Measurements from ENCODE around the gene PPP1R15B.

Gene PPP1R15B

DNA sequence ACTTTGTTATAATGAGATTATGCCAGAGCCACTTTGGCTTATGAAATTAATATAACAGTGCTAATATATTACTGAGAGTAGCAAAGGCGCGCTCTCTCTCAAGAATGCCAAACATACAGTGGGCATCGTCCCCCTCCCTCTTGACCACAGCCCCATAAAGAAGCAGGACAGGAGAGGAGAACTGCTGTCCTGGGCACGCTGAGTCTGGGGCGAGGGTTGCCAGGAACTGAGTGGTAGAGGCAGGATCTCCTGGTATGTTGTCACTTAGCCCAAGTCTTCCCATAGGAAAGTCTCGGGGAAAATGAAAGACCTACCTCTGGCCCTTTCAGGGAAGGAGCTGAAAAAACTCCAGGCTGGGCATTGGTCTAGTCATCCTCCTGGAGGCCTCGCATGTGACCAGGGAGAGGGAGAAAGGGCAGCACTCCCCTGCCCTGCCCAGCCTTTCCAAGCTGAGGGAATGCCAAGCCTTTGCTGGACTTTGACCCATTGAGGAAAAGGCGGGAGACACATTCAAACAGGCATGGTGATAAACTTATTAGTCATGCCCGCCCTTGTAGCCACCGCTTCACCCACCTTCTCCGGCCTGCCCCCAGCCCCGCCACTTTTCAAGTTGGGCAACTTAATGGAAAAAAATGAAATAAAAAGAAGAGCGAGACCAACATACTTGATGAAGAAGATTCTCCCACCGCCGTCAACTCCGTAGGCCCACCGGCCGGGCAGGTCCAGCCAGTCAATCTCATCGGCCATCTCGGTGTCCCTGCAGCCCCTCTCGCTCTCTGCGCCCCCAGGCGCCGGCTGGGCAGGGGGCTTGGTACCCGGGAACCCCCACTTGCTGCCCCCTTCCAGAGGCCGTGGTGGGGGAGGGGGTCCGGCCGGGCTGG lies 34.5 kb downstream of the PPP1R15B start:
- Histone ChIP-seq H3K4me3 (ENCODE audit: low read length) (peak overlapping the region; percentile 40), H2AFZ (ENCODE audit: low read depth, low read length) (peak overlapping the region; percentile 37), H3K9me3 (ENCODE audit: low read length) (no peaks in the 10 kb centered on the region), H3K4me1 (ENCODE audit: insufficient read depth, low read length) (peaks cover 9% of the 10 kb centered on the region), H3K27me3 (ENCODE audit: insufficient read depth, low read length) (peaks cover 69% of the 10 kb centered on the region), H3K36me3 (ENCODE audit: insufficient read depth, low read length) (no peaks in the 10 kb centered on the region)

DNA sequence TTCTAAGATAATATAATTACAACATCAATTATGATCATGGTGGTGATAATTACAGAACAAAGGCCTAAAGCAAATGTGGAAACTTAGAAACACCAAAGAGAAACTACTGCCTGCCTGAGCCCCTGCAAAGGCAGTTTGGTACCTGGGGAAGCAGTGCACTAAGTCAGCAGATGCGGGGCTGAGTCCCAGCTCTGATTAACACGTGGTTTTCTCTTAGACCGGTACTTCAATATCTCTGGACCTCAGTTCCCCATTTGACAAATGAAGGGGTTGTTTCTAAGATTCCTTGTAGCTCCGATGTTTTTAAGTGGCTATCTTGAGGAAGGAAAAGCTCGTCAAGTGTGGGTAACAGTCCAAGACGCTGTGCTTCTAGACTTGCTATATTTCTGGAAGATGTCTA lies 35.2 kb downstream of the PPP1R15B start:
- Histone ChIP-seq H3K9me3 (ENCODE audit: low read length) (no peaks in the 10 kb centered on the region), H3K4me3 (ENCODE audit: low read length) (no peak overlapping the region), H3K27me3 (ENCODE audit: insufficient read depth, low read length) (peaks cover 67% of the 10 kb centered on the region), H3K36me3 (ENCODE audit: insufficient read depth, low read length) (no peaks in the 10 kb centered on the region), H3K4me1 (ENCODE audit: insufficient read depth, low read length) (peaks cover 9% of the 10 kb centered on the region), H2AFZ (ENCODE audit: low read depth, low read length) (no peak overlapping the region)

- Histone ChIP-seq H3K27me3 (ENCODE audit: insufficient read depth, low read length) (peaks cover 58% of the 10 kb centered on the region), H3K4me3 (ENCODE audit: low read length) (no peak overlapping the region), H3K4me1 (ENCODE audit: insufficient read depth, low read length) (peaks cover 9% of the 10 kb centered on the region), H3K9me3 (ENCODE audit: low read length) (no peaks in the 10 kb centered on the region), H2AFZ (ENCODE audit: low read depth, low read length) (no peak overlapping the region), H3K36me3 (ENCODE audit: insufficient read depth, low read length) (no peaks in the 10 kb centered on the region)
Measured at GRCh38 chr1:204373911-204374310, 37.7 kb downstream of the PPP1R15B start.

DNA sequence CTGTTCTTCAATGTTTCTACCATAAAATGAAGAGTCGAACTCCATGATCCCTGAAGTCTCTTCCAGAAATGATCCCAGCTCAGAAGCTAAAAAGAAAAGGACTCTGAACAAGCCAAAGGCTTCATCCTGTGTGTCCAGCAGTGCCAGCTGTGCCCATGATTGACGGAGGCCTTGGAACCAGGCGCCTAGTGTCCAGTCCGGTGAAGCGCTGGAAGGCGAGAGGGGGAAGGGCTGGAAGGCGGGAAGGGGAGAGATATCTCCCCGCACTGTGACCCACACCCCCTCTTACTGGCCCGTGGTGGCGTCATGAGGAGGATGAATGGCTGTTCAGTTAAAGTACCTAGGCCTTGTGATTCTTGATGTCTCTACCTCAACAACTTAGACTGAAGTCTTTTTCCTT lies 41.4 kb downstream of the PPP1R15B start:
- no peaks in the 10 kb centered on the region for H3K36me3 ChIP-seq (ENCODE audit: insufficient read depth, low read length)
- no peaks in the 10 kb centered on the region for H3K9me3 ChIP-seq (ENCODE audit: low read length)
- H3K27me3 ChIP-seq (ENCODE audit: insufficient read depth, low read length), result peaks cover 42% of the 10 kb centered on the region
- H3K4me1 ChIP-seq (ENCODE audit: insufficient read depth, low read length), result no peaks in the 10 kb centered on the region
- H2AFZ ChIP-seq (ENCODE audit: low read depth, low read length), result no peak overlapping the region
- H3K4me3 ChIP-seq (ENCODE audit: low read length), result no peak overlapping the region

DNA sequence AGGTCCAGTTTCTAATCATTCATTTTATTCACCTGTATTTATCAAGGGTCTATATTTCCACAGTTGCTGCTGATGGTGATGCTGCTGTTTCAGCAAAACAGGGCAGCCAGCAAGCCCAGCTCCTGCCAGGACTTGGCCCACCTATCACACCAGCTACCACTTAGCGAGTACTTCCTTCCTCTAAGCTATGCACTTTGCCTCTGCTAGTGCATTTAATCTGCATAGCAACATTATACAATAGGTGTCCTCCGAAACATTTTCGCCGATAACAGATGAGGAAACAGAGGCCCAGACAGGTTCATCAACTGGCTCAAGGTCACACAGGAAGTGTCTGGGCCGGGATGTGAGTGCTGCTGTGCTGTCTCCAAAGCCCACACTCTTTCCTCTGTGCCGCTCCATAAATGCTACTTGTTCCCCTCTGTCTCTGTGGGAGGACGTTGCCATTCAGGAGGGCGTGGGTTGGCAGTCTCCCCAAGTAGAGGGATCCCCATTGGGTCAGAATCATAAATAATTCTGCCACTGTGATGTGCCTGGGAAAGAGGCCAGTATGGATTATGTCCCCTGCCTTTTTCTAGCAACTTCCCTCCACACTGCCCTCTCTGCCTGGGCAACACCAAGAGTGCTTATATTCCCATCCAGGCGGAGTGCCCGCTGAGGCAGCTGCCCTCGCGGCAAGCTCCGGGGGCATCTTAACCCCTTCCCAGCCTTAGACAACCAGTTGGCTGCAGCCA lies 42.5 kb downstream of the PPP1R15B start:
- Histone ChIP-seq H3K9me3 (ENCODE audit: low read length) (no peaks in the 10 kb centered on the region), H3K4me1 (ENCODE audit: insufficient read depth, low read length) (no peaks in the 10 kb centered on the region), H3K27me3 (ENCODE audit: insufficient read depth, low read length) (peaks cover 36% of the 10 kb centered on the region), H2AFZ (ENCODE audit: low read depth, low read length) (no peak overlapping the region), H3K36me3 (ENCODE audit: insufficient read depth, low read length) (no peaks in the 10 kb centered on the region), H3K4me3 (ENCODE audit: low read length) (no peak overlapping the region)

DNA sequence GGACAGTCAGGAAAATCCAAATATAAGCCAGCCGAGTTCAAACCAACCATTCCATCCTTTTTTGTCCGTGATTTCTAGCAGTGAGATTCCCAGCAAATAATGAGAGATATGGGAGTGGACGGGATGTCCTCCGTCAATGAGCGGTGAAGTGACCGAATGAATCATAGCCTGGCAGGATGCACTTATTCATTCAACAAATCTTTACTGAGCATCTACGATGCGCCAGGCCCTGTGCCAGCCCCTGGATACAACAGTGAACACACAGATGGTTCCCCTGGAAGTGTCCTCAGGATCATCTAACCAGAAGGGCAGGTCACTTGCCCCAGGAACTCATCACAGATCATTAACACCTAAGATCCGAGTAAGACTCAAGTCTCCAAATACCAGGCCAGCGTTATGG lies 43.7 kb downstream of the PPP1R15B start:
- Histone ChIP-seq H3K4me3 (ENCODE audit: low read length) (no peak overlapping the region), H2AFZ (ENCODE audit: low read depth, low read length) (no peak overlapping the region), H3K36me3 (ENCODE audit: insufficient read depth, low read length) (no peaks in the 10 kb centered on the region), H3K27me3 (ENCODE audit: insufficient read depth, low read length) (peaks cover 29% of the 10 kb centered on the region), H3K4me1 (ENCODE audit: insufficient read depth, low read length) (peaks cover 4% of the 10 kb centered on the region), H3K9me3 (ENCODE audit: low read length) (no peaks in the 10 kb centered on the region)

DNA sequence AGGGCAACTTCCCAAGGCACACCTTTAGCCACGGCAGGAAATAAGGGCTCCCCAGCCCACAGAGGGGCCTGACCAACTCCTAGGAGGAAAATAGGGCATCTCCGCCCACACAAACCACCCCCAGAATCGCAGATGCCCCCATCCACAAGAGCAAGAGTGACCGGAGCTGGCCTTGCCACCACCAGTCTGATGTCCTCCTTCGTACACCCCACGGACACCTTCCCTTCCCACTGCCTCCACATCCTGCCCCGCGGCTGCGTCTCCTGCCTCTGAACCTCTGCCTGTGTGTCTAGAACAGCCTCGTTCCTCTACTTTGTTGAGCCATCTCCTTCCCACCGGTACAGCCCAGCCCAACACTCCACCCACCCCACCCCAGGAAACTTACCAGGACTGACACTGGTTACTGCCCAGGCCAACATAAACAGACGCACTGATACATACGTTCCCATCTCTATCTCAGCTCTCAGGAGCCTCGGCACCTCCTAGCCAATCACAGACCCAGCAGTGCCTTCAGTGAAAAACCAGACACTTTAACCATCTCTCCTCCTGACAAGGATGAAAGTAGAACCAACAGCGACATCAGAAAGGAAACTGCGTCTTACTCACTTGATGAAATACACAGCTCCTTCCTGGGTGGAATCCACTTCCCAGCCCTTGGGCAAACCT lies 44.3 kb downstream of the PPP1R15B start:
- H3K36me3 ChIP-seq (ENCODE audit: insufficient read depth, low read length), result no peaks in the 10 kb centered on the region
- no peaks in the 10 kb centered on the region for H3K9me3 ChIP-seq (ENCODE audit: low read length)
- peaks cover 29% of the 10 kb centered on the region for H3K27me3 ChIP-seq (ENCODE audit: insufficient read depth, low read length)
- H2AFZ ChIP-seq (ENCODE audit: low read depth, low read length), result no peak overlapping the region
- H3K4me1 ChIP-seq (ENCODE audit: insufficient read depth, low read length), result peaks cover 4% of the 10 kb centered on the region
- H3K4me3 ChIP-seq (ENCODE audit: low read length), result no peak overlapping the region

- peaks cover 29% of the 10 kb centered on the region for H3K27me3 ChIP-seq (ENCODE audit: insufficient read depth, low read length)
Measured at GRCh38 chr1:204366759-204367158, 44.9 kb downstream of the PPP1R15B start.

DNA sequence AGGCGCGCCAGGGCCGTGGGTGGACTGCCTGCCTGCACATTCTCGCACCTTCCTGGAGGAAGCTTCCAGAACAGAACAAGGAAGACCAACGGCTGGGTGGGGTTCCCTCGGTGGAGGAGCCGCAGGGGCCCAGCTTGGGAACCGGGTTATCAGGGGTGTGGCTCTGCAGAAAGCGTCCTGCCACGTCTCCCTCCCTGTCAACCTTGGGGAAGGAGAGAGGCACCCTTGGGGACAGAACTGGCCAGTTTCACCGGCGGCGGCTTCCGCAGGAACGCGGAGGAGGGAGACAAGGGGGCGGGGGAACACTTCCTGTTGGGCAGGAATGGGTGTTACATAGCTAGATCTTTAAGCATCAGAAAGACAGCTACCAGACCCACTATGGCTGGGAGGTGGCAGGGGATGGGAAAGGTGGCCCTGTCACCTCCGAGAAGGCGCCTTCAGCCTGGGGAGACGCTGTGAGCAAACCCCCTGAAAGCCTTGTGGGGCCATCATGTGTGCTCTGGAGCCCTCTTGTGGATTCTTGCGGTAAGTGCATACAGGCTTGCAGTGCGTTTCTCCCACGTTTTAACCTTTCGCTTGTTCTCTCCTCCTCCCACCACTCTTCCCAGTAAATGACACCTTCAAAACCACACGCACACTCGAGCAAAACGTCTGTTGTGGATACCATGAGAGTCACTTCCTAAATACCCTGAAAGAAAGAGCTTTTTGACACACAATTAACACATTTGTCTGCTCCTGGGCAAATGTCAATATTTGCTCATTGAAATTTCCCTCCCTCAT lies 48.1 kb downstream of the PPP1R15B start:
- Histone ChIP-seq H3K9me3 (ENCODE audit: low read length) (no peaks in the 10 kb centered on the region), H3K27me3 (ENCODE audit: insufficient read depth, low read length) (peaks cover 20% of the 10 kb centered on the region), H3K4me3 (ENCODE audit: low read length) (peak overlapping the region; percentile 34), H2AFZ (ENCODE audit: low read depth, low read length) (peak overlapping the region; percentile 90), H3K4me1 (ENCODE audit: insufficient read depth, low read length) (peaks cover 21% of the 10 kb centered on the region), H3K36me3 (ENCODE audit: insufficient read depth, low read length) (no peaks in the 10 kb centered on the region)

More at GRCh38 chr1:204366759-204367158, 44.9 kb downstream of the PPP1R15B start:
- Histone ChIP-seq H3K9me3 (ENCODE audit: low read length) (no peaks in the 10 kb centered on the region), H3K36me3 (ENCODE audit: insufficient read depth, low read length) (no peaks in the 10 kb centered on the region), H2AFZ (ENCODE audit: low read depth, low read length) (no peak overlapping the region), H3K4me3 (ENCODE audit: low read length) (no peak overlapping the region), H3K4me1 (ENCODE audit: insufficient read depth, low read length) (peaks cover 4% of the 10 kb centered on the region)

DNA sequence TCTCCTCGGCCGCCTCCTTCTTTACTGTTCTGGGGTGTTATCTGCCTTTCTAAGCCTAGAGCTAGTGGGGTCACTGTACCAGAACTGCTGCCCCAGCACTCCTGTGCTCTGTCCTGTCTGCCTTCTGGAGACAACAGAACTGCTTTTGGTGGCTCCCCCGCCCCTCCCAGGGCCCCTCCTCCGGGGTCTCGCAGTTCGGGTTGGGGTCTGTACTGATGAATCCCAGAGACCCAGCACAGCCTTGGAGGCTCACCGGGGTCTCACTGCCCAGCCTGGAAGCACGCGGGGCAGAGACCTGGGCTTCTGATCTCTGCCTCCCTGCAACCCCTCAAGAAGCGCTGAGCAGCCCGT lies 48.7 kb downstream of the PPP1R15B start:
- H3K36me3 ChIP-seq (ENCODE audit: insufficient read depth, low read length), result no peaks in the 10 kb centered on the region
- H2AFZ ChIP-seq (ENCODE audit: low read depth, low read length), result peak overlapping the region; percentile 90
- peaks cover 14% of the 10 kb centered on the region for H3K27me3 ChIP-seq (ENCODE audit: insufficient read depth, low read length)
- H3K4me3 ChIP-seq (ENCODE audit: low read length), result no peak overlapping the region
- peaks cover 26% of the 10 kb centered on the region for H3K4me1 ChIP-seq (ENCODE audit: insufficient read depth, low read length)
- H3K9me3 ChIP-seq (ENCODE audit: low read length), result no peaks in the 10 kb centered on the region

DNA sequence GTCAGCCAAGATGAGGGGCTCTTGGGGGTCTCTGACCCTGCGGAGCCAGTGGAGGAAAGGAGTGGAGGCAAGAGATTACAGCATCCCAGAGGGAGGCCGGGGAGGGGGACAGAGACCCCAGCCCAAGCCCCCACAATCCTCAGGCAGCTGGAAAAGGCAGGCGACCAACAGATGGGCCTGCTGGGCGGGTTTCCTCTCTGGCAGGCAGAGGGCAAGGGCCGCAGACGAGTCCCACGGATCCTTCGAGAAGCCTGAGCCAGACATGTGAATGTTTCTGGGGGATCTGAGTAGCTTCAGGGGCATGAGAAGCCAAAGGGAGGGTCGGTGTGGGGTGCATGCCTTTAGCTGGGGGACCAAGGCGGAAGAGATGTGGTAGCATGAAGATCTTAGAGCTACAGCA lies 49.8 kb downstream of the PPP1R15B start:
- Histone ChIP-seq H3K36me3 (ENCODE audit: insufficient read depth, low read length) (no peaks in the 10 kb centered on the region), H2AFZ (ENCODE audit: low read depth, low read length) (no peak overlapping the region), H3K4me3 (ENCODE audit: low read length) (no peak overlapping the region), H3K9me3 (ENCODE audit: low read length) (no peaks in the 10 kb centered on the region), H3K27me3 (ENCODE audit: insufficient read depth, low read length) (peaks cover 9% of the 10 kb centered on the region), H3K4me1 (ENCODE audit: insufficient read depth, low read length) (peaks cover 37% of the 10 kb centered on the region)

DNA sequence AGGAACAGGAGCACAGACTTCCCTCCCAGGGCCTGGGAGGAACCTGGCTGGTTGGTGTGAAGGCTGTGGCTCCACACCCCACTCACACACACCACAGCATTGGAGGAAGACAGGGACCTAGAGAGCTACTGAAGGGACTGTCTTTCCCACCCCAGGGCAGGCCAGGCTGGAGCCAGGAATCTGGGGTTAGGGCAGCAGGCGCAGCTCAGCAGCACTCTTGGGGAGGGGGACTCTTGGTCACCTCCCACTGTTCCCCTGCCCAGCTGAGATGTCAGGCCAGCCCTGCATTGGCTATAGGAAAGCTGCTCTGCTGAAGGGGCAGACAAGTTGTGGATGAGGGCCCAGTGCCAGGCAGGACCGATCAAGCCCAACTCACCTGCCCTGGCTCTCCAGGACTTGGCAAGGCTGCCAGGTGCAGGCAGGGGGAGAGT lies 50.3 kb downstream of the PPP1R15B start:
- Histone ChIP-seq H3K4me1 (ENCODE audit: insufficient read depth, low read length) (peaks cover 37% of the 10 kb centered on the region), H3K4me3 (ENCODE audit: low read length) (no peak overlapping the region), H3K9me3 (ENCODE audit: low read length) (no peaks in the 10 kb centered on the region), H3K27me3 (ENCODE audit: insufficient read depth, low read length) (peaks cover 8% of the 10 kb centered on the region), H3K36me3 (ENCODE audit: insufficient read depth, low read length) (no peaks in the 10 kb centered on the region), H2AFZ (ENCODE audit: low read depth, low read length) (no peak overlapping the region)
